ENCODE measurements around the gene LCT.

The LCT gene

DNA sequence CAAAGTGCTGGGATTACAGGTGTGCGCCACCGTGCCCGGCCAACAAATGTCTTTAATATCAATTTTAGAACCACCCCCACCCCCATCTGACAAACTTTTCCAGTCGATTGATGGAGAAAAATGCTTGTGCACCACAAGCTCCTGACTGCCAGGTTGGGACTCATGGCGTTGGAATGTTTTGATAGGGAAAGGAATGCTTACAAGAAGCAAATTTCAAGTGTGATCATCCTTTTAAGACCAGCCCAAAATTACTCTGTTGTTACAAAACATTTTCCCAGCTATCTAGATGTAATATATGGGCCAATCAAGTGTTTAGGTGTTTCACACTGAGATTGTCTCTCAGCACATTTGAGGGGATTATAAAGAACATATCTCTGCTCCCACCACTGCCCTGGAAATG is 50.2 kb downstream of the LCT start:
- Histone ChIP-seq H3K4me3 (ENCODE audit: insufficient read depth, low read length, poor library complexity, severe bottlenecking) (no peak overlapping the region), H2AFZ (ENCODE audit: low read depth, low read length, severe bottlenecking) (no peak overlapping the region), H3K79me2 (ENCODE audit: insufficient read depth, low read length) (no peaks in the 10 kb centered on the region), H3K9me2 (replicated peaks; ENCODE audit: insufficient read depth, low read length) (no peaks in the 10 kb centered on the region), H3K36me3 (ENCODE audit: low read length) (peaks cover 26% of the 10 kb centered on the region), H3K27ac (ENCODE audit: low read depth, low read length) (no peak overlapping the region), H4K20me1 (ENCODE audit: low read depth, low read length) (no peaks in the 10 kb centered on the region), H3K9ac (ENCODE audit: low read length) (no peak overlapping the region), H3K9me3 (ENCODE audit: insufficient read depth, low read length) (no peaks in the 10 kb centered on the region), H3F3A (ENCODE audit: insufficient read depth) (peaks cover 10% of the 10 kb centered on the region), H3K27me3 (ENCODE audit: low read length) (no peaks in the 10 kb centered on the region), H3K4me2 (ENCODE audit: low read depth, low read length, poor library complexity, severe bottlenecking) (no peak overlapping the region)
- TF ChIP-seq EZH2phosphoT487 (conservative IDR thresholded peaks at IDR 0.05; ENCODE audit: low read length) = no peak
- TF ChIP-seq, protein P1, sequence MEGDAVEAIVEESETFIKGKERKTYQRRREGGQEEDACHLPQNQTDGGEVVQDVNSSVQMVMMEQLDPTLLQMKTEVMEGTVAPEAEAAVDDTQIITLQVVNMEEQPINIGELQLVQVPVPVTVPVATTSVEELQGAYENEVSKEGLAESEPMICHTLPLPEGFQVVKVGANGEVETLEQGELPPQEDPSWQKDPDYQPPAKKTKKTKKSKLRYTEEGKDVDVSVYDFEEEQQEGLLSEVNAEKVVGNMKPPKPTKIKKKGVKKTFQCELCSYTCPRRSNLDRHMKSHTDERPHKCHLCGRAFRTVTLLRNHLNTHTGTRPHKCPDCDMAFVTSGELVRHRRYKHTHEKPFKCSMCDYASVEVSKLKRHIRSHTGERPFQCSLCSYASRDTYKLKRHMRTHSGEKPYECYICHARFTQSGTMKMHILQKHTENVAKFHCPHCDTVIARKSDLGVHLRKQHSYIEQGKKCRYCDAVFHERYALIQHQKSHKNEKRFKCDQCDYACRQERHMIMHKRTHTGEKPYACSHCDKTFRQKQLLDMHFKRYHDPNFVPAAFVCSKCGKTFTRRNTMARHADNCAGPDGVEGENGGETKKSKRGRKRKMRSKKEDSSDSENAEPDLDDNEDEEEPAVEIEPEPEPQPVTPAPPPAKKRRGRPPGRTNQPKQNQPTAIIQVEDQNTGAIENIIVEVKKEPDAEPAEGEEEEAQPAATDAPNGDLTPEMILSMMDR (IDR thresholded peaks at IDR 0.05; ENCODE audit: insufficient read depth, low read length, poor library complexity, severe bottlenecking) = no peak

DNA sequence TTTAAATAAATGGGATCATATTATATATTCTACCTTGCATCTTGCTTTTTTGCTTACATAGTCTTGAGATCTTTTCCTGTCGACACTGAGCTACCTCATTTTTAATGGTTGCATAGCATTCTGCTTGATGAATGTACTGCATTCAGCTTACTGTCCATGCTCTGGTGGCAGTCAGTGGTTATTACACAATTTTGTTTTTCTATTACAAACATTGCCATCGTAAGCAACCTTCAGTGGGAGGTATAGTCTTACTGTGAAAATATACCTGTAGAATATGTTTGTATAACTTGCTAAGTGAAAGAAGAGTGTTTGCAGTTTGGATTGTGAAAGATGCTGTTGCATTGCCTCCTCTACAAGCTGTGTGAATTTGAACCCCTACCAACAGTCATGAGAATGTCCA is 52.0 kb downstream of the LCT start:
- no peak overlapping the region for H3K4me3 ChIP-seq (ENCODE audit: insufficient read depth, low read length, poor library complexity, severe bottlenecking)
- H3K36me3 ChIP-seq (ENCODE audit: low read length) = peaks cover 37% of the 10 kb centered on the region
- H3K27me3 ChIP-seq (ENCODE audit: low read length) = no peaks in the 10 kb centered on the region

DNA sequence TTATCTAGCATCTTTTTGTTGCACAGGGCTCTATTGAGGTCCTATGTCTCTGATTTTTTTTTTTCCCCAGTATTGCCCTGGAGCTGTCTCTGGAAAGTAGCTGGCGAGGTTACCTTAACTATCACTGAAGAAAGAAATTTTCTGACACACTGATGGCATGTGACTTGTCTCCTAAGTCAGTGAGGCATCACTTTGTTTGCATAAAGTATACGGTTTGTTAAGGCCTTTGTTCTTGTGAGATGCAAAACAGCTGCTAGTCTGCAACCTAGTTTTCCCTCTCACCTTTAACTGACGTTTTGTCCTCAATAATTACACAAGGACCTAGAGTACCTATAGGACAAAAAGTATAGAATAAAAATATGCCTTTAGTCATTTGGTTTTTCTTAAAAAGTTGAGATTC is 53.5 kb downstream of the LCT start:
- peak overlapping the region; percentile 88 for H3K27ac ChIP-seq (ENCODE audit: low read depth, low read length)
- H2AFZ ChIP-seq (ENCODE audit: low read depth, low read length, severe bottlenecking) = no peak overlapping the region
- H4K20me1 ChIP-seq (ENCODE audit: low read depth, low read length) = no peaks in the 10 kb centered on the region
- peaks cover 50% of the 10 kb centered on the region for H3K36me3 ChIP-seq (ENCODE audit: low read length)
- H3K9me3 ChIP-seq (ENCODE audit: insufficient read depth, low read length) = no peaks in the 10 kb centered on the region
- H3K9ac ChIP-seq (ENCODE audit: low read length) = peak overlapping the region; percentile 30; the same call in 1 of the 2 replicates
- H3K27me3 ChIP-seq (ENCODE audit: low read length) = no peaks in the 10 kb centered on the region
- H3K9me2 ChIP-seq (replicated peaks; ENCODE audit: insufficient read depth, low read length) = no peaks in the 10 kb centered on the region
- peaks cover 10% of the 10 kb centered on the region for H3F3A ChIP-seq (ENCODE audit: insufficient read depth)
- H3K79me2 ChIP-seq (ENCODE audit: insufficient read depth, low read length) = no peaks in the 10 kb centered on the region
- peak overlapping the region; percentile 54 for H3K4me2 ChIP-seq (ENCODE audit: low read depth, low read length, poor library complexity, severe bottlenecking)
- TF ChIP-seq, protein P1 (IDR thresholded peaks at IDR 0.05; ENCODE audit: insufficient read depth, low read length, poor library complexity, severe bottlenecking) = no peak
- no peak for TF ChIP-seq EZH2phosphoT487 (conservative IDR thresholded peaks at IDR 0.05; ENCODE audit: low read length)
- H3K4me3 ChIP-seq (ENCODE audit: insufficient read depth, low read length, poor library complexity, severe bottlenecking) = no peak overlapping the region

More for the DNA sequence above, 52.0 kb downstream of the LCT start:
- no peaks in the 10 kb centered on the region for H4K20me1 ChIP-seq (ENCODE audit: low read depth, low read length)
- no peaks in the 10 kb centered on the region for H3K9me2 ChIP-seq (replicated peaks; ENCODE audit: insufficient read depth, low read length)
- no peaks in the 10 kb centered on the region for H3K79me2 ChIP-seq (ENCODE audit: insufficient read depth, low read length)
- H3K4me2 ChIP-seq (ENCODE audit: low read depth, low read length, poor library complexity, severe bottlenecking) = no peak overlapping the region
- H3K27ac ChIP-seq (ENCODE audit: low read depth, low read length) = no peak overlapping the region
- TF ChIP-seq, protein P1 (IDR thresholded peaks at IDR 0.05; ENCODE audit: insufficient read depth, low read length, poor library complexity, severe bottlenecking) = no peak
- no peak for TF ChIP-seq EZH2phosphoT487 (conservative IDR thresholded peaks at IDR 0.05; ENCODE audit: low read length)
- no peak overlapping the region for H3K9ac ChIP-seq (ENCODE audit: low read length)
- no peak overlapping the region for H2AFZ ChIP-seq (ENCODE audit: low read depth, low read length, severe bottlenecking)
- H3F3A ChIP-seq (ENCODE audit: insufficient read depth) = peaks cover 10% of the 10 kb centered on the region
- H3K9me3 ChIP-seq (ENCODE audit: insufficient read depth, low read length) = no peaks in the 10 kb centered on the region

Measured in SU-DHL-6 (cell line).